HL-60/S4 treated with phorbol 12-myristate 13-acetate at 8.2 ng/mL for 4 days and 3 days (cell line): ENCODE data around the gene DYNC2I2.
"Not testable (repeated sequence)": the region's sequence is repeated elsewhere in the genome, so short reads cannot be mapped to it uniquely, and the experiment has no call there.

Source experiments
- in situ Hi-C: fragments of 300-500 bp; cut with MboI; formaldehyde crosslinking; loops from 2 replicates; pipeline ENCODE4 v1.15.0; 2022; ENCODE audit warnings: low sequenced_read_pairs

The DYNC2I2 gene

GRCh38 chr9:128656416-128657343, at the start of gene DYNC2I2:
DYNC2I2 (minus strand) TSS chr9:128656847; CDS start chr9:128656726, 121 bp downstream.
- in situ Hi-C loops = no loop called here

GRCh38 chr9:128706045-128706444, 49.4 kb upstream of the DYNC2I2 start:
- in situ Hi-C loops = no loop called here

- in situ Hi-C loops = no loop called here
Measured at GRCh38 chr9:128705051-128705965, 48.7 kb upstream of the DYNC2I2 start.

- in situ Hi-C loops = no loop called here
Measured at GRCh38 chr9:128704356-128704670, 47.7 kb upstream of the DYNC2I2 start.

- in situ Hi-C loops = no loop called here
Measured at GRCh38 chr9:128703616-128704355, 47.1 kb upstream of the DYNC2I2 start.

- in situ Hi-C loops = no loop called here
Measured at GRCh38 chr9:128702949-128703615, 46.4 kb upstream of the DYNC2I2 start.

- in situ Hi-C loops = no loop called here
Measured at GRCh38 chr9:128702445-128702948, 45.9 kb upstream of the DYNC2I2 start, which contains the start of gene PKN3. PKN3 (plus strand) TSS chr9:128702503; CDS start chr9:128702916, 413 bp downstream.

- in situ Hi-C loops = no loop called here
Measured at GRCh38 chr9:128701227-128701854, 44.7 kb upstream of the DYNC2I2 start.

GRCh38 chr9:128699096-128699795, 42.6 kb upstream of the DYNC2I2 start:
- in situ Hi-C loops = not testable (repeated sequence)

GRCh38 chr9:128696923-128697707, 40.5 kb upstream of the DYNC2I2 start:
- in situ Hi-C loops = no loop called here

GRCh38 chr9:128694344-128694743, 37.7 kb upstream of the DYNC2I2 start:
- in situ Hi-C loops = no loop called here

GRCh38 chr9:128693738-128694137, 37.1 kb upstream of the DYNC2I2 start:
- in situ Hi-C loops = not testable (repeated sequence)

- in situ Hi-C loops = no loop called here
Measured at GRCh38 chr9:128690684-128691034, 34.0 kb upstream of the DYNC2I2 start.

GRCh38 chr9:128689820-128690683, 33.4 kb upstream of the DYNC2I2 start:
- in situ Hi-C loops = no loop called here

- in situ Hi-C loops = no loop called here
Measured at GRCh38 chr9:128689293-128689774, 32.7 kb upstream of the DYNC2I2 start.

GRCh38 chr9:128688501-128689292, 32.0 kb upstream of the DYNC2I2 start, which contains the start of gene SET:
SET (plus strand) TSS chr9:128689222; CDS start chr9:128689583, 361 bp downstream.
- in situ Hi-C loops = no loop called here
